Measurements from ENCODE around the gene UBR1. TPM values are rescaled to one million over a fixed set of nuclear protein-coding genes. Genes with fewer than 3 reads are reported as not detected.
"Not testable (repeated sequence)": the region's sequence is repeated elsewhere in the genome, so short reads cannot be mapped to it uniquely, and the experiment has no call there.

The UBR1 gene
- total RNA-seq, 4 donors from 2014 or later: 20.2 to 31.3 (median 22.5) TPM

- H3K4me1 ChIP-seq: no peaks in the 10 kb centered on the region
- no peak for TF ChIP-seq POLR2A (IDR thresholded peaks at IDR 0.05)
- in situ Hi-C loops (cut with MboI; ENCODE audit: low sequenced_read_pairs in 4 of 4): no loop called here
- no peaks in the 10 kb centered on the region for H3K9me3 ChIP-seq
- no peak overlapping the region for H3K4me3 ChIP-seq
- H3K27ac ChIP-seq: no peak overlapping the region
- intact Hi-C loops (cut with DNase I; ENCODE audit: low total_unique reads): no loop called here
- peaks cover 0 to 57% of the 10 kb centered on the region in 2 donors for H3K36me3 ChIP-seq
- ATAC-seq (no peak), DNase-seq (no peak)
- H3K27me3 ChIP-seq: no peaks in the 10 kb centered on the region
These were observed 119.0 kb downstream of the UBR1 start for GRCh38 chr15:42986693-42987342.

GRCh38 chr15:42984493-42985034, 121.3 kb downstream of the UBR1 start:
- ATAC-seq (no peak), DNase-seq (no peak)
- Histone ChIP-seq H3K36me3 (peaks cover 0 to 77% of the 10 kb centered on the region in 2 donors), H3K27me3 (no peaks in the 10 kb centered on the region), H3K4me3 (no peak overlapping the region), H3K4me1 (no peaks in the 10 kb centered on the region), H3K27ac (no peak overlapping the region), H3K9me3 (no peaks in the 10 kb centered on the region)
- in situ Hi-C loops (cut with MboI; ENCODE audit: low sequenced_read_pairs in 4 of 4) (no loop called here), intact Hi-C loops (cut with DNase I; ENCODE audit: low total_unique reads) (no loop called here)
- no peak for TF ChIP-seq CTCF (IDR thresholded peaks at IDR 0.05 in 4 of 5, conservative IDR thresholded peaks at IDR 0.05 in 1 of 5)
- no peak for TF ChIP-seq POLR2A (IDR thresholded peaks at IDR 0.05)

- H3K27ac ChIP-seq; in situ Hi-C loops (cut with MboI; ENCODE audit: low sequenced_read_pairs in 4 of 4); ATAC-seq; intact Hi-C loops (cut with DNase I; ENCODE audit: low total_unique reads); H3K27me3 ChIP-seq; H3K4me1 ChIP-seq; DNase-seq; H3K4me3 ChIP-seq; H3K9me3 ChIP-seq: not testable (repeated sequence)
- peaks cover 8 to 94% of the 10 kb centered on the region in 2 donors for H3K36me3 ChIP-seq
These were observed 126.7 kb downstream of the UBR1 start for GRCh38 chr15:42979113-42979512.

GRCh38 chr15:42974202-42974862, 131.5 kb downstream of the UBR1 start:
- Histone ChIP-seq H3K27ac (no peak overlapping the region), H3K27me3 (no peaks in the 10 kb centered on the region), H3K4me3 (no peak overlapping the region), H3K36me3 (peaks cover 11 to 89% of the 10 kb centered on the region in 2 donors), H3K9me3 (no peaks in the 10 kb centered on the region), H3K4me1 (no peaks in the 10 kb centered on the region)
- ATAC-seq (no peak), DNase-seq (no peak)
- intact Hi-C loops (cut with DNase I; ENCODE audit: low total_unique reads): no loop called here
- in situ Hi-C loops (cut with MboI; ENCODE audit: low sequenced_read_pairs in 4 of 4): no loop called here
- TF ChIP-seq CTCF (IDR thresholded peaks at IDR 0.05 in 4 of 5, conservative IDR thresholded peaks at IDR 0.05 in 1 of 5) (no peak), POLR2A (IDR thresholded peaks at IDR 0.05) (no peak)

- H3K4me1 ChIP-seq: no peaks in the 10 kb centered on the region
- intact Hi-C loops (cut with DNase I; ENCODE audit: low total_unique reads): no loop called here
- H3K4me3 ChIP-seq: no peak overlapping the region
- H3K27me3 ChIP-seq: no peaks in the 10 kb centered on the region
- no peaks in the 10 kb centered on the region for H3K9me3 ChIP-seq
- in situ Hi-C loops (cut with MboI; ENCODE audit: low sequenced_read_pairs in 4 of 4): no loop called here
- H3K36me3 ChIP-seq: peaks cover 11 to 88% of the 10 kb centered on the region in 2 donors
- no peak for TF ChIP-seq CTCF (IDR thresholded peaks at IDR 0.05 in 4 of 5, conservative IDR thresholded peaks at IDR 0.05 in 1 of 5)
- TF ChIP-seq POLR2A (IDR thresholded peaks at IDR 0.05): no peak
- no peak for ATAC-seq
- no peak overlapping the region for H3K27ac ChIP-seq
- no peak for DNase-seq
These were observed 132.7 kb downstream of the UBR1 start for GRCh38 chr15:42973114-42973513.

All from gastrocnemius medialis (tissue), 4 donors.